HUES64 (cell line): ENCODE data around the gene HLA-DQB2.
"Not testable (repeated sequence)": the region's sequence is repeated elsewhere in the genome, so short reads cannot be mapped to it uniquely, and the experiment has no call there.

Experiments
- H3K27ac ChIP-seq: 2 replicates; pipeline ENCODE4 v1.7.0; 2013; ENCODE audit warnings: low read depth, low read length, inconsistent platforms
- H3K27me3 ChIP-seq: 2 replicates; pipeline ENCODE4 v1.6.1; 2013; ENCODE audit warnings: mild to moderate bottlenecking, low read length; ENCODE audit not compliant: insufficient read depth
- H3K36me3 ChIP-seq: 2 replicates; pipeline ENCODE4 v1.6.1; 2013; ENCODE audit warnings: mild to moderate bottlenecking, low read length; ENCODE audit not compliant: insufficient read depth
- H3K4me1 ChIP-seq: 2 replicates; pipeline ENCODE4 v1.6.1; 2013; ENCODE audit warnings: mild to moderate bottlenecking, low read length, moderate library complexity; ENCODE audit not compliant: insufficient read depth
- H3K4me3 ChIP-seq: 2 replicates; pipeline ENCODE4 v1.5.1; 2013; ENCODE audit warnings: mild to moderate bottlenecking, low read length, moderate library complexity
- H3K9ac ChIP-seq: 2 replicates; pipeline ENCODE4 v1.6.1; 2013; ENCODE audit warnings: mild to moderate bottlenecking, low read depth, low read length
- H3K9me3 ChIP-seq: 2 replicates; pipeline ENCODE4 v1.6.1; 2013; ENCODE audit warnings: low read depth, low read length; ENCODE audit not compliant: insufficient read depth
- WGBS: fragments of 150-250, 120-280 bp; methylation state at CpG from one replicate; pipeline ENCODE4 v1.1.7; 2013; ENCODE audit warnings: missing lambda C conversion rate; 5-methylcytosine and 5-hydroxymethylcytosine counted together

HLA-DQB2 gene

DNA sequence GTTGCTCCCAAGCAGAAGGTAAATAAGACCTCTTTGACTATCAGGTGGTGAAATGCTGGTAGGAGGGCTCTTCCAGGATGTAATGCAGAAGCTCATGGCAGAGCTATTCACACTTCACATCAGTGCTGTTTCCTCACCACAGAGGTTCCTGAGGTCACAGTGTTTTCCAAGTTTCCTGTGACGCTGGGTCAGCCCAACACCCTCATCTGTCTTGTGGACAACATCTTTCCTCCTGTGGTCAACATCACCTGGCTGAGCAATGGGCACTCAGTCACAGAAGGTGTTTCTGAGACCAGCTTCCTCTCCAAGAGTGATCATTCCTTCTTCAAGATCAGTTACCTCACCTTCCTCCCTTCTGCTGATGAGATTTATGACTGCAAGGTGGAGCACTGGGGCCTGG lies 17.7 kb downstream of the HLA-DQB2 start:
- not testable (repeated sequence) for H3K9ac ChIP-seq

DNA sequence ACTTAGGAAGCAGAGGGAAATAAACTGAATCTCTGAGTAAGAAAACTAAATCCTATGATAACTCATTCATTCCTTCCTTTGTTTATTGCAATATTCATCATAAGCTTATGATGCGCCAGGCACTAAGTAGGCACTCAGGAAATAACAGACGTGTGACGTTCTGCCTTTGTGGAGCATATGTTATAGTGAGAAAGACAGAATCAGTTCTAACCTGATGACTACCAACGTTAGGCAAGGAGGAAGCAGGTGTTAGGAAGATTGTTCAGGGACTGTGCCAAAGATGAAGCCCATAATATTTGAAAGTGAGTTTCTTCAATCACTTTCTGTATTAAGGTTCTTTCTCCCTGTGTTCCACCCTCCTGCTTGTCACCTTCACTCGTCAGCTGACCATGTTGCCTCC lies 18.6 kb downstream of the HLA-DQB2 start:
- H3K4me1 ChIP-seq: peaks cover 7% of the 10 kb centered on the region; the same call in 1 of the 2 replicates
- H3K9me3 ChIP-seq: no peaks in the 10 kb centered on the region; the same call in 1 of the 2 replicates
- no peak overlapping the region for H3K27ac ChIP-seq
- WGBS: 71% methylated on average over 5 of the region's 5 CpGs
- no peak overlapping the region for H3K9ac ChIP-seq
- H3K27me3 ChIP-seq: no peaks in the 10 kb centered on the region
- H3K4me3 ChIP-seq: no peak overlapping the region
- no peaks in the 10 kb centered on the region for H3K36me3 ChIP-seq

More for the DNA sequence above, 17.7 kb downstream of the HLA-DQB2 start:
- H3K4me3 ChIP-seq, H3K27me3 ChIP-seq, H3K9me3 ChIP-seq, H3K27ac ChIP-seq, H3K36me3 ChIP-seq, H3K4me1 ChIP-seq: not testable (repeated sequence)
- WGBS: 66% methylated on average over 1 of the region's 1 CpG

GRCh38 chr6:32742374-32742773 lies 21.0 kb downstream of the HLA-DQB2 start:
- WGBS: 96% methylated on average over 2 of the region's 3 CpGs
- H3K4me1 ChIP-seq: no peaks in the 10 kb centered on the region
- H3K9ac ChIP-seq: no peak overlapping the region
- no peak overlapping the region for H3K27ac ChIP-seq
- no peaks in the 10 kb centered on the region for H3K27me3 ChIP-seq
- no peak overlapping the region for H3K4me3 ChIP-seq
- no peaks in the 10 kb centered on the region; the same call in 1 of the 2 replicates for H3K9me3 ChIP-seq
- no peaks in the 10 kb centered on the region for H3K36me3 ChIP-seq

- H3K4me1 ChIP-seq: no peaks in the 10 kb centered on the region
- H3K27me3 ChIP-seq: no peaks in the 10 kb centered on the region
- H3K36me3 ChIP-seq: no peaks in the 10 kb centered on the region
- no peak within 1 kb of the TSS for H3K4me3 ChIP-seq
- H3K27ac ChIP-seq: no peak within 1 kb of the TSS
- no peak within 1 kb of the TSS for H3K9ac ChIP-seq
- WGBS: 76% methylated on average over 7 of the region's 7 CpGs
- no peaks in the 10 kb centered on the region; the same call in 1 of the 2 replicates for H3K9me3 ChIP-seq
Observed at GRCh38 chr6:32741031-32741960, 22.0 kb downstream of the HLA-DQB2 start, which contains the start of gene HLA-DQA2. TSS of gene HLA-DQA2 (plus strand) at chr6:32741391. CDS start at chr6:32741444, 53 bp downstream.

GRCh38 chr6:32738126-32738525 lies 25.2 kb downstream of the HLA-DQB2 start:
- no peaks in the 10 kb centered on the region for H3K4me1 ChIP-seq
- no peak overlapping the region for H3K4me3 ChIP-seq
- H3K27ac ChIP-seq: no peak overlapping the region
- H3K9ac ChIP-seq: no peak overlapping the region
- WGBS: 50% methylated on average over 2 of the region's 2 CpGs
- H3K9me3 ChIP-seq: no peaks in the 10 kb centered on the region; the same call in 1 of the 2 replicates
- H3K36me3 ChIP-seq: no peaks in the 10 kb centered on the region
- H3K27me3 ChIP-seq: no peaks in the 10 kb centered on the region

DNA sequence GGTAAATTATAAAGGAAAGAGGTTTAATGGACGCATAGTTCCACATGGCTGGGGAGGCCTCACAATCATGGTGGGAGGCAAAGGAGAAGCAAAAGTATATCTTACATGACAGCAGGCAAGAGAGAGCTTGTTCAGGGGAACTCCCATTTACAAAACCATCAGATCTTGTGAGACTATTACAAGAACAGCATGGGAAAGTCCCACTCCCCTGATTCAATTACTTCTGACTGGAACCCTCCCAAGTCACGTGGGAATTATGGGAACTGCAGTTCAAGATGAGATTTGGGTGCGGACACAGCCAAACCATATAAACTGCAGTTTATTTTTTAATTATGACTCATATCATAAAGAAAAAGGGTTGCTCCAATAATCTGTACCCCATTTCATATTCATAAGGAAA lies 44.5 kb downstream of the HLA-DQB2 start:
- H3K36me3 ChIP-seq: no peaks in the 10 kb centered on the region
- H3K27me3 ChIP-seq: no peaks in the 10 kb centered on the region
- 85% methylated on average over 3 of the region's 3 CpGs for WGBS
- H3K9ac ChIP-seq: no peak overlapping the region
- no peaks in the 10 kb centered on the region for H3K4me1 ChIP-seq
- no peak overlapping the region for H3K27ac ChIP-seq
- no peaks in the 10 kb centered on the region for H3K9me3 ChIP-seq
- no peak overlapping the region for H3K4me3 ChIP-seq

DNA sequence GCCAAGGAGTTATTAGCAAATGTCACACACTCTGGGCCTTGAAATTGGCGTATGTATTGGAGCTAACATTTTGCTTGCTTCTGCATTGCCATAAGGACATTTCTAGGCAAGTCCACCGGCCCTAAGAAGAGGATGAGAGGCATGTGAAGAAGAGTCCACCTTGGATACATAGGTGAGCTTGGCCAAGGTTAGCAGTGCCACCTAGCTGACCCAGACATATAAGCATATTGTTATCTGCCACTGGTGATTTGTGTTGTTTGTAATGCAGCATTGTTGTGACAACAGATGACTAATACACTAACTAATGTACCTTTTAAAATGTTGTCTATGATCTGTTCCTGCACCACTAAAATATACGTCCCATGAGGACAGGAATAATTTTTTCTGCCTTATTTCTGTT lies 46.9 kb downstream of the HLA-DQB2 start:
- Histone ChIP-seq H3K4me1 (no peaks in the 10 kb centered on the region), H3K27ac (no peak overlapping the region), H3K36me3 (no peaks in the 10 kb centered on the region), H3K4me3 (no peak overlapping the region), H3K27me3 (no peaks in the 10 kb centered on the region), H3K9me3 (no peaks in the 10 kb centered on the region), H3K9ac (no peak overlapping the region)
- WGBS: 78% methylated on average over 3 of the region's 3 CpGs

DNA sequence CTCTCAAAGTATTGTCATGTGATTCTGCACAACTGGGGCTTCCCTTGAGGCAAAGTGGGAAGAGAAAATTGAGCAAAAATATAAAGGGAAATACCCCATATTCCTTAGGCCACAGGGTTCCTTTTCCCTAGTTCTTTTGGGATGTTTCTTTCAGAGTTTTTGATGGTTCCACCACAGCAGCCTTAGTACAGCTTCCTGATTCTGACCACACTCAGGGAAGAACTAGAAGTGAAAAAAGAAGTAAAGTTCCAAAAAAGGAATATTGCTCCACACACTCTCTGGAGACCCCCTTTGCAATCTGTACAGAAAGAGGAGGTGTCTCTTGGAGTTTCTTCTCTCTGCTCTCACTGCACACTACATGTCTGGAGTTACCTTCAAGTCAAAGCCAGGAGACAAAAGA lies 50.1 kb downstream of the HLA-DQB2 start:
- H3K4me3 ChIP-seq: no peak overlapping the region
- H3K9ac ChIP-seq: no peak overlapping the region
- H3K36me3 ChIP-seq: no peaks in the 10 kb centered on the region
- H3K27ac ChIP-seq: no peak overlapping the region
- no peaks in the 10 kb centered on the region for H3K4me1 ChIP-seq
- H3K9me3 ChIP-seq: no peaks in the 10 kb centered on the region
- H3K27me3 ChIP-seq: no peaks in the 10 kb centered on the region

DNA sequence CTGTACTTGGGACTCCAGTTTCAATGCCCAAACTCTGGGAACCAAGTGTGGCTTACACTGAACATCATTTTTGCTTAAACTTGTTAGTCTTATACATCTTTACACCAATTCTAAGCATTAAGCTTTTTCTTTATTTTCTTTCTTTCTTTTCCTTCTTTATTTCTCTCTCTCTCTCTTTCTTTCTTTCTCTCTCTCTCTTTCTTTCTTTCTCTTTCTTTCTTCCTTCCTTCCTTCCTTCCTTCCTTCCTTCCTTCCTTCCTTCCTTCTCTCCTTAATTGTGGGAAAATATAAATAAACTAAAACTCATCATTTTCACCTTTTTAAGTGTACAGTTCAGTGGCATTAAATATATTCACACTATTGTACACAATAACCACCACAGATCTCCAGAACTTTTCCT lies 53.7 kb downstream of the HLA-DQB2 start:
- H3K4me3 ChIP-seq: no peak overlapping the region
- H3K27me3 ChIP-seq: no peaks in the 10 kb centered on the region
- no peaks in the 10 kb centered on the region for H3K36me3 ChIP-seq
- H3K9me3 ChIP-seq: peaks cover 5% of the 10 kb centered on the region; the same call in 1 of the 2 replicates
- H3K27ac ChIP-seq: no peak overlapping the region
- H3K9ac ChIP-seq: no peak overlapping the region
- no peaks in the 10 kb centered on the region for H3K4me1 ChIP-seq
